H1 (cell line): ENCODE results near the gene CSRP3. TPM values are rescaled to one million over a fixed set of nuclear protein-coding genes. Genes with fewer than 3 reads are reported as not detected.

Experiments
- CHD2 ChIP-seq: IDR thresholded peaks from 2 replicates; pipeline ENCODE4 v1.6.1; 2012; ENCODE audit warnings: low read length, improper control_type of control experiment
- CHD7 ChIP-seq: fragments of 300-600 bp; sonication (generic); IDR thresholded peaks from 2 replicates; pipeline ENCODE4 v1.7.1; 2012; ENCODE audit warnings: low read length, moderate library complexity, mild to moderate bottlenecking, inconsistent platforms; ENCODE audit not compliant: insufficient replicate concordance
- CREB1 ChIP-seq: IDR thresholded peaks from 2 replicates; pipeline ENCODE4 v1.6.1; 2012; ENCODE audit warnings: inconsistent platforms
- GABPA ChIP-seq: IDR thresholded peaks from 2 replicates; pipeline ENCODE4 v1.6.1; 2011; ENCODE audit warnings: mild to moderate bottlenecking, low read length, moderate library complexity, borderline replicate concordance; ENCODE audit not compliant: insufficient read depth
- PHF8 ChIP-seq: fragments of 200-600 bp; sonication (generic); conservative IDR thresholded peaks from 2 replicates; pipeline ENCODE4 v1.7.1; 2012; ENCODE audit warnings: low read depth, mild to moderate bottlenecking, inconsistent platforms, low read length, moderate library complexity
- POLR2AphosphoS5 ChIP-seq: IDR thresholded peaks from 2 replicates; pipeline ENCODE4 v1.6.1; 2011; ENCODE audit warnings: low read depth, low read length
- RAD21 ChIP-seq, 2 experiments: IDR thresholded peaks in 1 of 2; conservative IDR thresholded peaks in 1 of 2; 2 replicates each; pipeline ENCODE4 v1.6.1; 2011; ENCODE audit warnings: low read depth in 2 of 2, low read length in 2 of 2, improper control_type of control experiment in 1 of 2, inconsistent platforms in 1 of 2, mild to moderate bottlenecking in 1 of 2, moderate library complexity in 1 of 2
- SP1 ChIP-seq: IDR thresholded peaks from 2 replicates; pipeline ENCODE4 v1.6.1; 2011; ENCODE audit warnings: low read depth, low read length
- TCF12 ChIP-seq: IDR thresholded peaks from 2 replicates; pipeline ENCODE4 v1.6.1; 2011; ENCODE audit warnings: low read depth, mild to moderate bottlenecking, low read length
- polyA plus RNA-seq, 7 experiments: library from polyadenylated mRNA; depleted of rRNA in 3 of 7; stranded (reverse) in 5 of 7; unstranded in 2 of 7; fragments of >200 nt in 5 of 7; fragments of 200-250 nt in 2 of 7; gene quantifications; 1 replicate in 5 of 7; 2 replicates in 1 of 7; 4 replicates in 1 of 7; pipeline versions ENCODE4 v1.2.1 to v1.2.3, GENCODE V29; 2011 to 2013; ENCODE audit warnings: missing spikeins in 2 of 7, mixed read lengths in 2 of 7
- total RNA-seq: library from RNA; stranded (reverse); fragmentation: NEBNext Ultra II Directional; extraction: Animal tissue kit (Norgen Biotek cat#: 25700); gene quantifications from 2 replicates; pipeline ENCODE4 v1.2.1, GENCODE V29; 2021

Gene CSRP3
- total and polyA plus RNA-seq, 2 of the 8 experiments (the other 6 are each of a cell fraction or from before 2014, with no cell fraction given) = not detected

GRCh38 chr11:19228968-19229367, 27.2 kb upstream of the CSRP3 start (continued):
- TF ChIP-seq CHD2 (no peak), TCF12 (no peak), GABPA (no peak), CHD7 (no peak), CREB1 (no peak), SP1 (no peak), PHF8 (no peak), RAD21 (IDR thresholded peaks at IDR 0.05 in 1 of 2, conservative IDR thresholded peaks at IDR 0.05 in 1 of 2; ENCODE audit: low read depth in 2 of 2, low read length in 2 of 2) (no peak), POLR2AphosphoS5 (no peak)
